Epithelial cell of proximal tubule (primary cell): Measurements from ENCODE around the gene NUDT21. TPM values are rescaled to one million over a fixed set of nuclear protein-coding genes. Genes with fewer than 3 reads are reported as not detected.

Experiments
- DNase-seq: peaks from one replicate; pipeline ENCODE4 v3.0.0-alpha.2; 2011; ENCODE audit warnings: low read depth
- H3K4me3 ChIP-seq: 2 replicates; pipeline ENCODE4 v1.5.1; 2011; ENCODE audit warnings: low read depth, mild to moderate bottlenecking, low read length
- CTCF ChIP-seq: conservative IDR thresholded peaks from 2 replicates; pipeline ENCODE4 v1.5.1; 2012; ENCODE audit warnings: low read depth, mild to moderate bottlenecking, low read length
- total RNA-seq: library from RNA; depleted of rRNA; stranded (reverse); fragments of >200 nt; gene quantifications from 2 replicates; pipeline ENCODE4 v1.2.3, GENCODE V29; 2015

The NUDT21 gene
- total RNA-seq, 1 donor from 2014 or later, result 78.2 TPM

- no peak for DNase-seq
- no peak overlapping the region for H3K4me3 ChIP-seq
- no peak for TF ChIP-seq CTCF
These were observed 31.6 kb upstream of the NUDT21 start for GRCh38 chr16:56482683-56483236.

- DNase-seq, result no peak
- TF ChIP-seq CTCF, result no peak
- H3K4me3 ChIP-seq, result no peak overlapping the region
These were observed 30.5 kb upstream of the NUDT21 start for GRCh38 chr16:56481468-56482122.

- no peak for DNase-seq
- no peak overlapping the region for H3K4me3 ChIP-seq
- no peak for TF ChIP-seq CTCF
These were observed 29.8 kb upstream of the NUDT21 start for GRCh38 chr16:56480776-56481467.

GRCh38 chr16:56479469-56479868 lies 28.3 kb upstream of the NUDT21 start:
- no peak overlapping the region for H3K4me3 ChIP-seq
- DNase-seq, result no peak
- TF ChIP-seq CTCF, result no peak

- no peak for TF ChIP-seq CTCF
- DNase-seq, result no peak
- H3K4me3 ChIP-seq, result no peak overlapping the region
These were observed 27.3 kb upstream of the NUDT21 start for GRCh38 chr16:56478281-56479049.

GRCh38 chr16:56477096-56477878 lies 26.2 kb upstream of the NUDT21 start:
- peak; percentile 64 for DNase-seq

More at GRCh38 chr16:56477096-56477878, 26.2 kb upstream of the NUDT21 start:
- H3K4me3 ChIP-seq, result no peak overlapping the region
- no peak for TF ChIP-seq CTCF
